ENCODE measurements around the gene SH3BGRL.

SH3BGRL gene

GRCh38 chrX:81201671-81202455 lies at the start of gene SH3BGRL, which contains the start of gene HMGN5:
SH3BGRL (plus strand) TSS chrX:81202102; CDS start chrX:81202201, 99 bp downstream.
HMGN5 (minus strand) TSS chrX:81201913; CDS start chrX:81121549, 80,364 bp downstream.
- peak within 1 kb of the TSS; percentile 90 for H3K4me3 ChIP-seq (ENCODE audit: low read depth, low read length)
- TF ChIP-seq MYC (IDR thresholded peaks at IDR 0.05; ENCODE audit: low read depth, low read length) = peak; percentile 32; the same call in 1 of the 2 replicates
- TF ChIP-seq MAX (IDR thresholded peaks at IDR 0.05; ENCODE audit: low read depth, low read length) = 0 out of 2 replicates have a peak, but pooled peaks have one; percentile 20
- no peak for TF ChIP-seq CTCF (IDR thresholded peaks at IDR 0.05; ENCODE audit: low read depth, low read length)
- TF ChIP-seq POLR2A (IDR thresholded peaks at IDR 0.05; ENCODE audit: extremely low read depth, insufficient read length) = peak; percentile 41
- peak; percentile 88 for DNase-seq (ENCODE audit: low read depth)

GRCh38 chrX:81168391-81168790 lies 33.5 kb upstream of the SH3BGRL start:
- no peak for DNase-seq (ENCODE audit: low read depth)
- TF ChIP-seq MAX (IDR thresholded peaks at IDR 0.05; ENCODE audit: low read depth, low read length) = no peak
- no peak for TF ChIP-seq MYC (IDR thresholded peaks at IDR 0.05; ENCODE audit: low read depth, low read length)
- TF ChIP-seq POLR2A (IDR thresholded peaks at IDR 0.05; ENCODE audit: extremely low read depth, insufficient read length) = no peak
- no peak for TF ChIP-seq CTCF (IDR thresholded peaks at IDR 0.05; ENCODE audit: low read depth, low read length)
- H3K4me3 ChIP-seq (ENCODE audit: low read depth, low read length) = no peak overlapping the region

- TF ChIP-seq CTCF (IDR thresholded peaks at IDR 0.05; ENCODE audit: low read depth, low read length) (no peak), POLR2A (IDR thresholded peaks at IDR 0.05; ENCODE audit: extremely low read depth, insufficient read length) (no peak), MYC (IDR thresholded peaks at IDR 0.05; ENCODE audit: low read depth, low read length) (no peak), MAX (IDR thresholded peaks at IDR 0.05; ENCODE audit: low read depth, low read length) (no peak)
- H3K4me3 ChIP-seq (ENCODE audit: low read depth, low read length) = no peak overlapping the region
- DNase-seq (ENCODE audit: low read depth) = peak; percentile 21
These were observed 27.6 kb upstream of the SH3BGRL start for GRCh38 chrX:81174286-81174685.

- H3K4me3 ChIP-seq (ENCODE audit: low read depth, low read length) = no peak overlapping the region
- DNase-seq (ENCODE audit: low read depth) = no peak
- TF ChIP-seq MAX (IDR thresholded peaks at IDR 0.05; ENCODE audit: low read depth, low read length) = no peak
- no peak for TF ChIP-seq MYC (IDR thresholded peaks at IDR 0.05; ENCODE audit: low read depth, low read length)
- no peak for TF ChIP-seq CTCF (IDR thresholded peaks at IDR 0.05; ENCODE audit: low read depth, low read length)
- no peak for TF ChIP-seq POLR2A (IDR thresholded peaks at IDR 0.05; ENCODE audit: extremely low read depth, insufficient read length)
These were observed 6.6 kb upstream of the SH3BGRL start for GRCh38 chrX:81195259-81195658.

GRCh38 chrX:81195712-81196111 lies 6.2 kb upstream of the SH3BGRL start:
- H3K4me3 ChIP-seq (ENCODE audit: low read depth, low read length) = no peak overlapping the region
- peak; percentile 56 for TF ChIP-seq CTCF (IDR thresholded peaks at IDR 0.05; ENCODE audit: low read depth, low read length)
- no peak for TF ChIP-seq POLR2A (IDR thresholded peaks at IDR 0.05; ENCODE audit: extremely low read depth, insufficient read length)
- DNase-seq (ENCODE audit: low read depth) = peak; percentile 71
